ENCODE results near the gene TUBAL3. TPM values are rescaled to one million over a fixed set of nuclear protein-coding genes. Genes with fewer than 3 reads are reported as not detected.
"Not testable (repeated sequence)": the region's sequence is repeated elsewhere in the genome, so short reads cannot be mapped to it uniquely, and the experiment has no call there.

Gene TUBAL3
- total RNA-seq, 2 donors from 2014 or later = 1.7 TPM; not detected in 1

- DNase-seq (ENCODE audit: low spot score) = peak; percentile 90
- Histone ChIP-seq H3K36me3 (no peaks in the 10 kb centered on the region), H3K4me3 (peak within 1 kb of the TSS; percentile 51 to 78), H3K27me3 (no peaks in the 10 kb centered on the region), H3K27ac (peak within 1 kb of the TSS; percentile 75 to 79), H3K9me3 (no peaks in the 10 kb centered on the region), H3K4me1 (peaks cover 0 to 11% of the 10 kb centered on the region in 2 donors)
- TF ChIP-seq CTCF (IDR thresholded peaks at IDR 0.05) = no peak
Observed at GRCh38 chr10:5412277-5412941, 7.8 kb upstream of the TUBAL3 start, which contains the start of gene NET1. Gene NET1 (plus strand): TSS chr10:5412557. CDS start chr10:5412693, 136 bp downstream.

GRCh38 chr10:5411941-5412276 lies 7.3 kb upstream of the TUBAL3 start:
- no peaks in the 10 kb centered on the region for H3K27me3 ChIP-seq
- peak overlapping the region; percentile 51 to 78 for H3K4me3 ChIP-seq
- H3K27ac ChIP-seq = no peak overlapping the region
- TF ChIP-seq CTCF (IDR thresholded peaks at IDR 0.05) = no peak
- H3K36me3 ChIP-seq = no peaks in the 10 kb centered on the region
- H3K4me1 ChIP-seq = peaks cover 0 to 11% of the 10 kb centered on the region in 2 donors
- no peak for DNase-seq (ENCODE audit: low spot score)
- no peaks in the 10 kb centered on the region for H3K9me3 ChIP-seq

GRCh38 chr10:5410787-5411186 lies 6.2 kb upstream of the TUBAL3 start:
- not testable (repeated sequence) for H3K9me3 ChIP-seq; H3K27me3 ChIP-seq; DNase-seq (ENCODE audit: low spot score); H3K4me3 ChIP-seq; H3K27ac ChIP-seq; H3K36me3 ChIP-seq
- peaks cover 0 to 11% of the 10 kb centered on the region in 2 donors for H3K4me1 ChIP-seq

GRCh38 chr10:5406918-5407317 lies 2.3 kb upstream of the TUBAL3 start:
- Histone ChIP-seq H3K27ac (no peak overlapping the region), H3K9me3 (no peaks in the 10 kb centered on the region), H3K4me1 (no peaks in the 10 kb centered on the region), H3K36me3 (no peaks in the 10 kb centered on the region), H3K27me3 (no peaks in the 10 kb centered on the region), H3K4me3 (no peak overlapping the region)
- TF ChIP-seq CTCF (IDR thresholded peaks at IDR 0.05) = no peak
- DNase-seq (ENCODE audit: low spot score) = no peak

GRCh38 chr10:5402798-5403197 lies 1.8 kb downstream of the TUBAL3 start:
- TF ChIP-seq CTCF (IDR thresholded peaks at IDR 0.05) = no peak
- H3K27me3 ChIP-seq = no peaks in the 10 kb centered on the region
- H3K9me3 ChIP-seq = no peaks in the 10 kb centered on the region
- no peak for DNase-seq (ENCODE audit: low spot score)
- no peaks in the 10 kb centered on the region for H3K36me3 ChIP-seq
- H3K27ac ChIP-seq = no peak overlapping the region
- H3K4me1 ChIP-seq = no peaks in the 10 kb centered on the region
- no peak overlapping the region for H3K4me3 ChIP-seq

- no peak for TF ChIP-seq CTCF (IDR thresholded peaks at IDR 0.05)
- no peaks in the 10 kb centered on the region for H3K9me3 ChIP-seq
- H3K27ac ChIP-seq = no peak overlapping the region
- no peaks in the 10 kb centered on the region for H3K36me3 ChIP-seq
- DNase-seq (ENCODE audit: low spot score) = no peak
- H3K4me1 ChIP-seq = no peaks in the 10 kb centered on the region
- no peaks in the 10 kb centered on the region for H3K27me3 ChIP-seq
- H3K4me3 ChIP-seq = no peak overlapping the region
Observed at GRCh38 chr10:5400468-5401240, 4.0 kb downstream of the TUBAL3 start.

All from right atrium auricular region (tissue), 2 donors.